Ecto neural progenitor cell (in vitro differentiated cells): Measurements from ENCODE around the gene TRIM54.
"Not testable (repeated sequence)": the region's sequence is repeated elsewhere in the genome, so short reads cannot be mapped to it uniquely, and the experiment has no call there.

Experiments used
- DNase-seq: peaks from one replicate; pipeline ENCODE4 v3.0.0-alpha.2; 2018; ENCODE audit warnings: low spot score

The TRIM54 gene

GRCh38 chr2:27258051-27258450 is 24.2 kb upstream of the TRIM54 start:
- DNase-seq: no peak

- DNase-seq: no peak
These were observed 20.8 kb upstream of the TRIM54 start for GRCh38 chr2:27261241-27261925.

- peak; percentile 54 for DNase-seq
These were observed 20.3 kb upstream of the TRIM54 start for GRCh38 chr2:27261926-27262298.

GRCh38 chr2:27262379-27263286 is 19.6 kb upstream of the TRIM54 start, which contains the start of gene SLC30A3:
Gene SLC30A3 (minus strand): TSS chr2:27263047. CDS start chr2:27262906, 141 bp downstream.
- DNase-seq: peak; percentile 67

- peak; percentile 55 for DNase-seq
These were observed 18.7 kb upstream of the TRIM54 start for GRCh38 chr2:27263287-27264252.

GRCh38 chr2:27264253-27264752 is 17.9 kb upstream of the TRIM54 start:
- DNase-seq: peak; percentile 59

GRCh38 chr2:27264753-27265535 is 17.3 kb upstream of the TRIM54 start:
- peak; percentile 87 for DNase-seq

- DNase-seq: no peak
These were observed 16.7 kb upstream of the TRIM54 start for GRCh38 chr2:27265536-27265870.

GRCh38 chr2:27268296-27268695 is 13.9 kb upstream of the TRIM54 start:
- not testable (repeated sequence) for DNase-seq

- DNase-seq: no peak
These were observed 12.1 kb upstream of the TRIM54 start for GRCh38 chr2:27270131-27270530.

- DNase-seq: no peak
These were observed 11.6 kb upstream of the TRIM54 start for GRCh38 chr2:27270670-27271069.

- DNase-seq: no peak
These were observed 10.4 kb upstream of the TRIM54 start for GRCh38 chr2:27271631-27272340.

- DNase-seq: not testable (repeated sequence)
These were observed 9.4 kb upstream of the TRIM54 start for GRCh38 chr2:27272537-27273522.

GRCh38 chr2:27275211-27276150 is 6.7 kb upstream of the TRIM54 start, which contains the start of gene DNAJC5G:
Gene DNAJC5G (plus strand): TSS chr2:27275433. CDS start chr2:27276729, 1,296 bp downstream.
- no peak for DNase-seq

- DNase-seq: no peak
These were observed 4.2 kb upstream of the TRIM54 start for GRCh38 chr2:27278010-27278409.

- DNase-seq: no peak
These were observed 1.4 kb upstream of the TRIM54 start for GRCh38 chr2:27280826-27281225.

GRCh38 chr2:27281442-27281841 is 787 bp upstream of the TRIM54 start:
- DNase-seq: no peak

- no peak for DNase-seq
These were observed 663 bp downstream of the TRIM54 start for GRCh38 chr2:27282892-27283291.
